ENCODE measurements around the gene PTPRT. TPM values are rescaled to one million over a fixed set of nuclear protein-coding genes. Genes with fewer than 3 reads are reported as not detected.

The PTPRT gene
- total and polyA plus RNA-seq, 12 donors, result 0.04 to 0.53 (median 0.22) TPM; not detected in 1

DNA sequence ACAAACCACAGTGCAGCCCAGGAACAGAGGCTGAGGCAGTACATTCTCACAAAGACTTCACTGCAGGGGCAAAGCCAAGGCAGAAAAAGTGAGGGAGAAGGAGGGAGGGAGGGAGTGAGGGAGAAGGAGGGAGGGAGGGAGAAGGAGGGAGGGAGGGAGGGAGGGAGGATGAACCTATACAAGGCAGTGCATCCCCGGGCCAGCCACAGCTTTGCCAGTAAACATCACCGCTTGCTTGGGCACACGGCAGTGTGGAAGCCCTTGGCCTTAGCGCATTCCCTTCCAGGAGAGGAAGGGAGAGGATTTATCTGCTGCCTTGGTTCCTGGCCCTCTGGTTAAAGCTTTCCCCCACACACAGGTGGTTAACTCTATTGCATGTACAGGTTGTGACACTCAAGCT, 234.0 kb downstream of the PTPRT start:
- TF ChIP-seq, protein P1, sequence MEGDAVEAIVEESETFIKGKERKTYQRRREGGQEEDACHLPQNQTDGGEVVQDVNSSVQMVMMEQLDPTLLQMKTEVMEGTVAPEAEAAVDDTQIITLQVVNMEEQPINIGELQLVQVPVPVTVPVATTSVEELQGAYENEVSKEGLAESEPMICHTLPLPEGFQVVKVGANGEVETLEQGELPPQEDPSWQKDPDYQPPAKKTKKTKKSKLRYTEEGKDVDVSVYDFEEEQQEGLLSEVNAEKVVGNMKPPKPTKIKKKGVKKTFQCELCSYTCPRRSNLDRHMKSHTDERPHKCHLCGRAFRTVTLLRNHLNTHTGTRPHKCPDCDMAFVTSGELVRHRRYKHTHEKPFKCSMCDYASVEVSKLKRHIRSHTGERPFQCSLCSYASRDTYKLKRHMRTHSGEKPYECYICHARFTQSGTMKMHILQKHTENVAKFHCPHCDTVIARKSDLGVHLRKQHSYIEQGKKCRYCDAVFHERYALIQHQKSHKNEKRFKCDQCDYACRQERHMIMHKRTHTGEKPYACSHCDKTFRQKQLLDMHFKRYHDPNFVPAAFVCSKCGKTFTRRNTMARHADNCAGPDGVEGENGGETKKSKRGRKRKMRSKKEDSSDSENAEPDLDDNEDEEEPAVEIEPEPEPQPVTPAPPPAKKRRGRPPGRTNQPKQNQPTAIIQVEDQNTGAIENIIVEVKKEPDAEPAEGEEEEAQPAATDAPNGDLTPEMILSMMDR (IDR thresholded peaks at IDR 0.05), result no peak
- no peaks in the 10 kb centered on the region for H3K4me1 ChIP-seq
- H3K27me3 ChIP-seq, result peaks cover 0 to 13% (median 0%) of the 10 kb centered on the region in 7 donors
- ATAC-seq (no peak), DNase-seq (no peak)
- 88 to 91% methylated on average over 4 of the region's 4 CpGs for WGBS, 2 donors
- intact Hi-C loops (cut with DNase I), result no loop called here
- H3K27ac ChIP-seq, result no peak overlapping the region
- no peaks in the 10 kb centered on the region for H3K36me3 ChIP-seq
- H3K9me3 ChIP-seq, result no peaks in the 10 kb centered on the region
- H3K4me3 ChIP-seq, result no peak overlapping the region

DNA sequence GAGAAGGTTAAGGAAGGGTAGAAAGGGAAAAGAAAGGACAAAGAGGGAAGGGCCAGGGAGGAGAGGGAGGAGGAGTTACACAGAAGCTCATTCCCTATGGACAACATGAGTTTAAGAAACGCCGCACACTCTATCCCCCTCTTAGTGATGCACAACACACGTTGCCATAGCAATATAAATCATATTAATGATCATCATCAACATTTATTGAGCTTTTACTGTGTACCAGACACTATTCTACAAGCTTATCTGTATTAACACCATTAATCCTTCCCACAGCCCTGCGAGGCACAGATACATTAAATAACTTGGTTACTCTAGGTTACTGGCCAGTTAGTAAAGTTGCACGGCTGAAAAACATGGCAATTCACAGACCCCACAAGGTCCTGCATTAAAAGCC, 234.8 kb downstream of the PTPRT start:
- Histone ChIP-seq H3K4me1 (no peaks in the 10 kb centered on the region), H3K27ac (no peak overlapping the region), H3K9me3 (peaks cover 0 to 4% (median 0%) of the 10 kb centered on the region in 11 donors), H3K27me3 (peaks cover 0 to 13% (median 0%) of the 10 kb centered on the region in 7 donors), H3K36me3 (no peaks in the 10 kb centered on the region), H3K4me3 (no peak overlapping the region)
- DNase-seq, result no peak
- TF ChIP-seq, protein P1 (IDR thresholded peaks at IDR 0.05), result no peak
- no peak for ATAC-seq
- intact Hi-C loops (cut with DNase I), result no loop called here
- WGBS, 2 donors, result 61 to 65% methylated on average over 5 of the region's 5 CpGs

DNA sequence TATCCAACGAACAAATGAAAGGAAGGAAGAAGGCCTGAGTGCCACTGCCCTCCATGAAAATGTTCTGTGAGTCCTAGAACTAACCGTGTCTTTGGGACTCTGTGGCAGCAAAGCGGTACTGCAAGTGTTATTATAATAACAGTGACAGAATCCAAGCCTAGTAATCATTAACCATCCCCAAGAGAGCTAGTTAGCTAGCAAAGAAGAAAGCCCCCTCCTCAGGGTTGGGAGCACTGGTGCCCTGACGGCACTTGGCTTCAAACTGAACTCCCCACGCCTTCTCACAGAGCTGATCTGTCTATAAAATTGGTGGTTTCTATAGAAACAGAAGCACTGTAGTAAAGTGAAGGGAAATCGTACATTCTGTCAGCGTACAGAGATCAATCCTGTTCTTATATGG, 239.8 kb downstream of the PTPRT start:
- ATAC-seq (no peak), DNase-seq (no peak)
- Histone ChIP-seq H3K4me1 (no peaks in the 10 kb centered on the region), H3K27ac (no peak overlapping the region), H3K9me3 (peaks cover 0 to 17% (median 0%) of the 10 kb centered on the region in 11 donors), H3K27me3 (peaks cover 0 to 10% (median 0%) of the 10 kb centered on the region in 7 donors), H3K36me3 (no peaks in the 10 kb centered on the region), H3K4me3 (no peak overlapping the region)
- intact Hi-C loops (cut with DNase I), result no loop called here
- TF ChIP-seq, protein P1 (IDR thresholded peaks at IDR 0.05), result peak in 1 of 9 donors; percentile 4
- 78 to 83% methylated on average over 7 of the region's 7 CpGs for WGBS, 2 donors

DNA sequence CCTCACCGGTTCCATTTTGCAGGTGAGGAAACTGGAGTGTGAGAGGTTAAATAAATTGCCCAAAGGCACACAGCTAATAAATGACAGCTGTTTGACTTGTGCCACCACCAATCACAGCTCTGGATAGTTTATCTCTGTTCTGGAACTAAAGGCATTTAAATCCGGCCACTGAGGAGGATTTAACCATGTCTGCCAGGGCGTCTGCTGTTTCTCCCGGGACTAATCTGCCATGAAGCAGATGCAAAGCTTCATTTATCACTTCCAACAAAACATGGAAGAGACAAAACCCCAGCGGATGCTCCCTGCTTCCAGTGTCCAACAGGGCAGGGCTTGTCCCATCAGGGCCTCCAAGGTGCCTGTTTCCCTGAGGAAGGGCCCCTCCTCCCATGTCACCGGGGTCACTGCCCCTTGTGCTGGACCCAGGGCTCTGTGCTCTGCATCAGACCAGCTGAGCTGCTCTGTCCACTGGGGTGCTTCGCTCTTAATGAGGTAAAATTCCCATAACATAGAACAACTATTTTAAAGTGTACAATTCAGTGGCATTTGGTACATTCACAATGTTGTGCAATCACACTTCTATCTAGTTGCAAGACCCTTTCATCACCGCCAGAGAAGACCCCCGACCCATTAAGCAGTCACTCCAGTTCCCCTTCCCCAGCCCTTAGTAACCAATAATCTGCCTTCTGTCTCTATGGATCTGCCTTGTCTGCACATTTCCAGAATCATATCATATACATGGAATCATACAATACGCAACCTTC, 244.3 kb downstream of the PTPRT start:
- Histone ChIP-seq H3K36me3 (no peaks in the 10 kb centered on the region), H3K4me3 (no peak overlapping the region), H3K9me3 (peaks cover 0 to 17% (median 0%) of the 10 kb centered on the region in 11 donors), H3K27ac (no peak overlapping the region), H3K27me3 (peaks cover 0 to 16% (median 7%) of the 10 kb centered on the region in 7 donors), H3K4me1 (no peaks in the 10 kb centered on the region)
- TF ChIP-seq, protein P1 (IDR thresholded peaks at IDR 0.05), result no peak
- 31 to 38% methylated on average over 10 of the region's 10 CpGs for WGBS, 2 donors
- intact Hi-C loops (cut with DNase I), result no loop called here
- no peak for ATAC-seq
- DNase-seq, result no peak

Measured in heart right ventricle (tissue), 16 donors.